Endothelial cell of hepatic sinusoid (primary cell): Measurements from ENCODE around the gene ELL.
"Not testable (repeated sequence)": the region's sequence is repeated elsewhere in the genome, so short reads cannot be mapped to it uniquely, and the experiment has no call there.

Experiments used
- in situ Hi-C: cut with HindIII; loops from 2 replicates; pipeline ENCODE4 v1.10.0; 2017; ENCODE audit warnings: low sequenced_read_pairs

ELL gene

GRCh38 chr19:18532168-18532890 lies 10.5 kb upstream of the ELL start:
- in situ Hi-C loops, result no loop called here

GRCh38 chr19:18531485-18531884 lies 9.6 kb upstream of the ELL start:
- in situ Hi-C loops, result no loop called here

GRCh38 chr19:18529782-18530181 lies 7.9 kb upstream of the ELL start:
- in situ Hi-C loops, result loop anchor here (5.0 kb wide), 1 partner anchor 67 kb away; no protein-coding TSS in a partner anchor

GRCh38 chr19:18526316-18526715 lies 4.4 kb upstream of the ELL start:
- in situ Hi-C loops, result loop anchor here (5.0 kb wide), 1 partner anchor 64 kb away; no protein-coding TSS in a partner anchor

GRCh38 chr19:18523841-18524240 lies 2.0 kb upstream of the ELL start:
- in situ Hi-C loops, result no loop called here

GRCh38 chr19:18522862-18523440 lies 1.1 kb upstream of the ELL start:
- in situ Hi-C loops, result not testable (repeated sequence)

- in situ Hi-C loops, result no loop called here
Measured at GRCh38 chr19:18522124-18522861, 423 bp upstream of the ELL start.

- in situ Hi-C loops, result no loop called here
Measured at GRCh38 chr19:18520848-18521691, 800 bp downstream of the ELL start.

- in situ Hi-C loops, result loop anchor here (10.0 kb wide), 1 partner anchor 125 kb away; no protein-coding TSS in a partner anchor
Measured at GRCh38 chr19:18519962-18520847, 1.7 kb downstream of the ELL start.

GRCh38 chr19:18518639-18519038 lies 3.2 kb downstream of the ELL start:
- in situ Hi-C loops, result loop anchor here (10.0 kb wide), 1 partner anchor 126 kb away; no protein-coding TSS in a partner anchor

- in situ Hi-C loops, result loop anchor here (10.0 kb wide), 1 partner anchor 127 kb away; no protein-coding TSS in a partner anchor
Measured at GRCh38 chr19:18517606-18518005, 4.3 kb downstream of the ELL start.

GRCh38 chr19:18515959-18516358 lies 5.9 kb downstream of the ELL start:
- in situ Hi-C loops, result loop anchor here (10.0 kb wide), 1 partner anchor 129 kb away; no protein-coding TSS in a partner anchor

GRCh38 chr19:18514800-18515682 lies 6.8 kb downstream of the ELL start:
- in situ Hi-C loops, result loop anchor here (10.0 kb wide), 1 partner anchor 130 kb away; no protein-coding TSS in a partner anchor

GRCh38 chr19:18513868-18514267 lies 8.0 kb downstream of the ELL start:
- in situ Hi-C loops, result loop anchor here (10.0 kb wide), 1 partner anchor 131 kb away; no protein-coding TSS in a partner anchor

GRCh38 chr19:18510216-18510615 lies 11.7 kb downstream of the ELL start:
- in situ Hi-C loops, result loop anchor here (10.0 kb wide), 1 partner anchor 135 kb away; no protein-coding TSS in a partner anchor

GRCh38 chr19:18508585-18508984 lies 13.3 kb downstream of the ELL start:
- in situ Hi-C loops, result loop anchor here (5.0 kb wide), 1 partner anchor 69 kb away; no protein-coding TSS in a partner anchor

GRCh38 chr19:18507727-18508440 lies 14.0 kb downstream of the ELL start:
- in situ Hi-C loops, result loop anchor here (5.0 kb wide), 1 partner anchor 69 kb away; no protein-coding TSS in a partner anchor
